Astrocyte of the cerebellum (primary cell): ENCODE results near the gene DMPK.

ENCODE experiments used
- DNase-seq: peaks from one replicate; pipeline ENCODE4 v3.0.0-alpha.2; 2011; ENCODE audit warnings: low read depth
- H3K4me3 ChIP-seq: 2 replicates; pipeline ENCODE4 v1.5.1; 2011; ENCODE audit warnings: mild to moderate bottlenecking, low read depth, low read length, moderate library complexity
- CTCF ChIP-seq: IDR thresholded peaks from 2 replicates; pipeline ENCODE4 v1.5.1; 2012; ENCODE audit warnings: low read length, low read depth, moderate library complexity, mild to moderate bottlenecking; ENCODE audit errors: missing control alignments
- in situ Hi-C: cut with HindIII; loops from 2 replicates; pipeline ENCODE4 v1.10.0; 2017; ENCODE audit warnings: low sequenced_read_pairs

The DMPK gene

GRCh38 chr19:45825263-45825605, 42.9 kb upstream of the DMPK start:
- no peak overlapping the region for H3K4me3 ChIP-seq
- TF ChIP-seq CTCF, result no peak
- DNase-seq, result no peak
- in situ Hi-C loops, result no loop called here

- no peak for TF ChIP-seq CTCF
- in situ Hi-C loops, result no loop called here
- DNase-seq, result no peak
- H3K4me3 ChIP-seq, result no peak overlapping the region
Observed at GRCh38 chr19:45824531-45825262, 42.4 kb upstream of the DMPK start.

GRCh38 chr19:45824041-45824471, 41.8 kb upstream of the DMPK start:
- DNase-seq, result no peak
- in situ Hi-C loops, result no loop called here
- no peak overlapping the region for H3K4me3 ChIP-seq
- no peak for TF ChIP-seq CTCF

- H3K4me3 ChIP-seq, result no peak overlapping the region
- in situ Hi-C loops, result no loop called here
- no peak for DNase-seq
- no peak for TF ChIP-seq CTCF
Observed at GRCh38 chr19:45823182-45823581, 40.9 kb upstream of the DMPK start.

GRCh38 chr19:45822716-45823115, 40.4 kb upstream of the DMPK start:
- in situ Hi-C loops, result no loop called here
- no peak for TF ChIP-seq CTCF
- DNase-seq, result no peak
- H3K4me3 ChIP-seq, result no peak overlapping the region

- no peak overlapping the region for H3K4me3 ChIP-seq
- no peak for TF ChIP-seq CTCF
- in situ Hi-C loops, result no loop called here
- DNase-seq, result no peak
Observed at GRCh38 chr19:45821570-45821969, 39.3 kb upstream of the DMPK start.

GRCh38 chr19:45821103-45821521, 38.8 kb upstream of the DMPK start:
- in situ Hi-C loops, result no loop called here
- no peak for DNase-seq
- no peak overlapping the region for H3K4me3 ChIP-seq
- TF ChIP-seq CTCF, result no peak
